ENCODE measurements around the gene PHF21B. TPM values are rescaled to one million over a fixed set of nuclear protein-coding genes. Genes with fewer than 3 reads are reported as not detected.

The PHF21B gene
- total RNA-seq, 4 donors from 2014 or later: 0.50 to 9.4 (median 1.8) TPM; not detected in 1

DNA sequence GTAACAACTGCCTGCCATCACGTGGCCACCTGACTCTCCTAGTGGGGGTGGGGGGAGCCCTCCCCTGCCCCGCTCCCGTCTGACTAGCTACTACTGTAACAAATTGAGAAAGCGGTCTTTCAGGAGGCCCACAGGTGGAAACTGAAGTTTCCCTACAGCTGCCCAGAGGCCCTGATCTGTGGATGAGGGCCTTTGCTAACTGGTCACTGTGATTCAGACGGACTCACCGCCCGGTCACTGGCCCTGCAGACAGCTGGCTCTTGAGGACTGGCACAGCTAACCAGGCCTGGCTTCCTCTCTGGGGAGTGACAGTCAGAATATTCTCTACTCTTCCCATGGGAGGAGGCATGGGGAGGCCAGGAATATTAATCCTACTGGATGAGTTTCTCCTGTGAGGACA is 140.6 kb downstream of the PHF21B start:
- Histone ChIP-seq H3K27ac (replicated peaks in 1 of 4) (no peak overlapping the region), H3K4me3 (no peak overlapping the region), H3K4me1 (no peaks in the 10 kb centered on the region), H3K27me3 (no peaks in the 10 kb centered on the region), H3K36me3 (no peaks in the 10 kb centered on the region), H3K9me3 (peaks cover 0 to 10% (median 7%) of the 10 kb centered on the region in 4 donors)
- intact Hi-C loops (cut with DNase I): no loop called here
- 96% methylated on average over 7 of the region's 7 CpGs for WGBS
- DNase-seq (ENCODE audit: extremely low spot score): no peak
- TF ChIP-seq POLR2A (IDR thresholded peaks at IDR 0.05; ENCODE audit: low read depth) (no peak), EP300 (IDR thresholded peaks at IDR 0.05) (no peak), POLR2AphosphoS5 (IDR thresholded peaks at IDR 0.05) (no peak)
- TF ChIP-seq, protein P1, sequence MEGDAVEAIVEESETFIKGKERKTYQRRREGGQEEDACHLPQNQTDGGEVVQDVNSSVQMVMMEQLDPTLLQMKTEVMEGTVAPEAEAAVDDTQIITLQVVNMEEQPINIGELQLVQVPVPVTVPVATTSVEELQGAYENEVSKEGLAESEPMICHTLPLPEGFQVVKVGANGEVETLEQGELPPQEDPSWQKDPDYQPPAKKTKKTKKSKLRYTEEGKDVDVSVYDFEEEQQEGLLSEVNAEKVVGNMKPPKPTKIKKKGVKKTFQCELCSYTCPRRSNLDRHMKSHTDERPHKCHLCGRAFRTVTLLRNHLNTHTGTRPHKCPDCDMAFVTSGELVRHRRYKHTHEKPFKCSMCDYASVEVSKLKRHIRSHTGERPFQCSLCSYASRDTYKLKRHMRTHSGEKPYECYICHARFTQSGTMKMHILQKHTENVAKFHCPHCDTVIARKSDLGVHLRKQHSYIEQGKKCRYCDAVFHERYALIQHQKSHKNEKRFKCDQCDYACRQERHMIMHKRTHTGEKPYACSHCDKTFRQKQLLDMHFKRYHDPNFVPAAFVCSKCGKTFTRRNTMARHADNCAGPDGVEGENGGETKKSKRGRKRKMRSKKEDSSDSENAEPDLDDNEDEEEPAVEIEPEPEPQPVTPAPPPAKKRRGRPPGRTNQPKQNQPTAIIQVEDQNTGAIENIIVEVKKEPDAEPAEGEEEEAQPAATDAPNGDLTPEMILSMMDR (IDR thresholded peaks at IDR 0.05): no peak

DNA sequence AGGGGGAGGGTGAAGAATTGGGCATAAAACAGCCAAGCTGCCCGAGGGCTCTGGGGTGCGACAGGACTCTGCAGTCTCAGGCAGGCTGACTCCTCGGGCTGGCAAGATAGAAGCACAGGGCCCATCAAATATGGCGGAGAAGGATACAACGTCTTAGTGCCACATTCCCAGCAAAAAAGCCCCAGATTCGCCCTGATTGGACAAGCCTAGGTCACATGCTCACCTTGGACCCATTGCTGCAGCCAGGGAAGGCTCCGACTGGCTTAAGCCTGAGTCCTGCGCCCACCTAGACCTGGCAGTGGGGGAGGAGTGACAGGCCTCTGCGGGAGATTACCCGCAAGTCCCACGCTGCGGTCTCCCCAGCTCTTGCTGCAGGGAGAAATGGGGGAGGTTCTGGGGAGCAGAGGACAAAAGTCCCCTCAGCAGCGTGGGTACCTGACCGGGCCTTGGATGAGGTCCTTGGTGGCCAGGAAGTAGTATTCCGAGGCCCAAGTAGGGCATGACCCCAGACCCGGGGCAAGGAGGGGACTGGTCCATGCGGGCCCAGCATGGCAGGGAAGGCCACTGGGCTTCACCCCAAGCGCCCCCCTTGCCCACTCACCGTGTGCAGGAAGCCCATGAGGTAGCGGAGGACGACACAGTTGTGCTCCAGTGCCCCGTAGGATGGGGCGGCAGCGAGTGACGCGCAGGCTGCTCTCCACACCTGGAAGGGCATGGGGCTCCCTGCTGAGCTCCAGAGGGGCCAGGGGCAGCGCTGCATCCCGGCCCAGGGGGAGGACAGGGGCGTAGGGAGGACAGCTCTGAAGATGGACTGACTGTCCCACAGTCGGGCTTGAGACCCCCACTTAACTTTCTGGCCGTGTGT is 144.4 kb downstream of the PHF21B start:
- intact Hi-C loops (cut with DNase I): no loop called here
- 88% methylated on average over 25 of the region's 31 CpGs for WGBS
- TF ChIP-seq POLR2AphosphoS5 (IDR thresholded peaks at IDR 0.05) (no peak), EP300 (IDR thresholded peaks at IDR 0.05) (no peak), POLR2A (IDR thresholded peaks at IDR 0.05; ENCODE audit: low read depth) (no peak)
- TF ChIP-seq, protein P1 (IDR thresholded peaks at IDR 0.05): no peak

DNA sequence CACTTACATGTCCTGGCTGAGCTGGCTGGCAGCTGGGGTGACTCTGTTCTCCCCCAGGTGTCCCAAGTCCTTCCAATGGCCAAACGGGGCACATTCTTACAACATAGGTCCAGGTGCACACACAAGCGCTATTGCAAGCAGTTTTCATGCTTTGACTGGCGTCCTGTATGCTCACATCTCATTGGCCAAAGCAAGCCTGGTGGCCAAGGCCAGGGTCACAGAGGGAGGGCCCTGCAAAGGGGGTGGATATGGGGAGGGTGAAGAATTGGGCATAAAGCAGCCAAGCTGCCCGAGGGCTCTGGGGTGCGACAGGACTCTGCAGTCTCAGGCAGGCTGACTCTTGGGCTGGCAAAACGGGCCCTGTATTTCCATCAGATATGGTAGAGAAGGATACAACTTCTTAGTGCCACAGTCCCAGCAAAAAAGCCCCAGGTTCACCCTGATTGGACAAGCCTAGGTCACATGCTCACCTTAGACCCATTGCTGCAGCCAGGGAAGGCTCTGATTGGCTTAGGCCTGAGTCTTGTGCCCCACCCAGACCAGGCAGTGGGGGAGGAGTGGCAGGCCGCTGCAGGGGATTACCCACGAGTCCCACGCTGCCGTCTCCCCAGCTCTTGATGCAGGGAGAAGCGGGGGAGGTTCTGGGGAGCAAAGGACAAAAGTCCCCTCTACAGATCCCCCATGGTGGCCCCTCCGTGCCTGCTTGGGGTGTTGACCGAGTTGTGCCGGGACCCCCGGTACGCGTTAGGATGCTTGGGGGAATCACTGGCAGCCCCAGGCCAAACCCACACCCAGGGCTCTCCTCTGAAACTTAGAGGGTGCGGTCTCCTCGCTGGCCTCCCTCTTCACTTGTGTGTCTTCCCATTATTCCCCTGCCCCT is 146.6 kb downstream of the PHF21B start:
- TF ChIP-seq POLR2A (IDR thresholded peaks at IDR 0.05; ENCODE audit: low read depth) (no peak), POLR2AphosphoS5 (IDR thresholded peaks at IDR 0.05) (no peak), EP300 (IDR thresholded peaks at IDR 0.05) (no peak)
- TF ChIP-seq, protein P1 (IDR thresholded peaks at IDR 0.05): no peak
- Histone ChIP-seq H3K4me1 (no peaks in the 10 kb centered on the region), H3K9me3 (no peaks in the 10 kb centered on the region), H3K36me3 (no peaks in the 10 kb centered on the region), H3K27me3 (peaks cover 0 to 9% (median 0%) of the 10 kb centered on the region in 4 donors), H3K27ac (replicated peaks in 1 of 4) (no peak overlapping the region), H3K4me3 (no peak overlapping the region)
- intact Hi-C loops (cut with DNase I): no loop called here
- DNase-seq (ENCODE audit: extremely low spot score): no peak
- 83% methylated on average over 18 of the region's 19 CpGs for WGBS

More for the DNA sequence above, 144.4 kb downstream of the PHF21B start:
- H3K27ac ChIP-seq (replicated peaks in 1 of 4): no peak overlapping the region
- no peak overlapping the region for H3K4me3 ChIP-seq
- H3K36me3 ChIP-seq: no peaks in the 10 kb centered on the region
- no peaks in the 10 kb centered on the region for H3K9me3 ChIP-seq
- H3K27me3 ChIP-seq: peaks cover 0 to 9% (median 0%) of the 10 kb centered on the region in 4 donors
- no peak for DNase-seq (ENCODE audit: extremely low spot score)
- H3K4me1 ChIP-seq: no peaks in the 10 kb centered on the region

DNA sequence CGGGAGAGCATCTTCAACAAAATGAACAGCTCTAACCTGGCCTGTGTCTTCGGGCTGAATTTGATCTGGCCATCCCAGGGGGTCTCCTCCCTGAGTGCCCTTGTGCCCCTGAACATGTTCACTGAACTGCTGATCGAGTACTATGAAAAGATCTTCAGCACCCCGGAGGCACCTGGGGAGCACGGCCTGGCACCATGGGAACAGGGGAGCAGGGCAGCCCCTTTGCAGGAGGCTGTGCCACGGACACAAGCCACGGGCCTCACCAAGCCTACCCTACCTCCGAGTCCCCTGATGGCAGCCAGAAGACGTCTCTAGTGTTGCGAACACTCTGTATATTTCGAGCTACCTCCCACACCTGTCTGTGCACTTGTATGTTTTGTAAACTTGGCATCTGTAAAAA is 147.5 kb downstream of the PHF21B start:
- no peak for TF ChIP-seq POLR2AphosphoS5 (IDR thresholded peaks at IDR 0.05)
- TF ChIP-seq, protein P1 (IDR thresholded peaks at IDR 0.05): no peak
- TF ChIP-seq POLR2A (IDR thresholded peaks at IDR 0.05; ENCODE audit: low read depth): no peak
- TF ChIP-seq EP300 (IDR thresholded peaks at IDR 0.05): no peak
- intact Hi-C loops (cut with DNase I): no loop called here
- no peaks in the 10 kb centered on the region for H3K4me1 ChIP-seq
- H3K9me3 ChIP-seq: no peaks in the 10 kb centered on the region
- no peak overlapping the region for H3K27ac ChIP-seq (replicated peaks in 1 of 4)
- 97% methylated on average over 11 of the region's 11 CpGs for WGBS
- H3K27me3 ChIP-seq: peaks cover 0 to 9% (median 0%) of the 10 kb centered on the region in 4 donors
- no peaks in the 10 kb centered on the region for H3K36me3 ChIP-seq
- DNase-seq (ENCODE audit: extremely low spot score): no peak
- no peak overlapping the region for H3K4me3 ChIP-seq

Measured in esophagus muscularis mucosa (tissue), 4 donors.